ENCODE data around the gene NHSL2.

The NHSL2 gene

GRCh38 chrX:72137846-72138495, 227.3 kb downstream of the NHSL2 start:
- Histone ChIP-seq H3K27me3 (ENCODE audit: insufficient read depth, insufficient read length) (peaks cover 6% of the 10 kb centered on the region), H3K36me3 (ENCODE audit: insufficient read depth, insufficient read length, low read length) (peaks cover 77% of the 10 kb centered on the region), H3K4me1 (ENCODE audit: insufficient read depth, insufficient read length) (no peaks in the 10 kb centered on the region), H3K9ac (ENCODE audit: insufficient read length, low read depth) (no peak overlapping the region), H3K4me3 (ENCODE audit: insufficient read length, low read depth) (no peak overlapping the region), H3K9me3 (ENCODE audit: insufficient read depth, low read length) (no peaks in the 10 kb centered on the region)
- DNase-seq (ENCODE audit: low read depth, low spot score), result no peak
- TF ChIP-seq ZNF274 (IDR thresholded peaks at IDR 0.05; ENCODE audit: low read depth, low read length) (no peak), SUZ12 (IDR thresholded peaks at IDR 0.05; ENCODE audit: extremely low read depth, insufficient read depth, insufficient read length) (no peak), YY1 (IDR thresholded peaks at IDR 0.05; ENCODE audit: insufficient read depth, insufficient read length) (no peak)

GRCh38 chrX:72139538-72139937, 228.9 kb downstream of the NHSL2 start:
- H3K4me1 ChIP-seq (ENCODE audit: insufficient read depth, insufficient read length), result no peaks in the 10 kb centered on the region
- H3K27me3 ChIP-seq (ENCODE audit: insufficient read depth, insufficient read length), result no peaks in the 10 kb centered on the region
- no peaks in the 10 kb centered on the region for H3K9me3 ChIP-seq (ENCODE audit: insufficient read depth, low read length)
- DNase-seq (ENCODE audit: low read depth, low spot score), result no peak
- no peak for TF ChIP-seq YY1 (IDR thresholded peaks at IDR 0.05; ENCODE audit: insufficient read depth, insufficient read length)
- TF ChIP-seq ZNF274 (IDR thresholded peaks at IDR 0.05; ENCODE audit: low read depth, low read length), result no peak
- TF ChIP-seq SUZ12 (IDR thresholded peaks at IDR 0.05; ENCODE audit: extremely low read depth, insufficient read depth, insufficient read length), result no peak
- H3K9ac ChIP-seq (ENCODE audit: insufficient read length, low read depth), result no peak overlapping the region
- H3K4me3 ChIP-seq (ENCODE audit: insufficient read length, low read depth), result no peak overlapping the region
- H3K36me3 ChIP-seq (ENCODE audit: insufficient read depth, insufficient read length, low read length), result peaks cover 75% of the 10 kb centered on the region

DNA sequence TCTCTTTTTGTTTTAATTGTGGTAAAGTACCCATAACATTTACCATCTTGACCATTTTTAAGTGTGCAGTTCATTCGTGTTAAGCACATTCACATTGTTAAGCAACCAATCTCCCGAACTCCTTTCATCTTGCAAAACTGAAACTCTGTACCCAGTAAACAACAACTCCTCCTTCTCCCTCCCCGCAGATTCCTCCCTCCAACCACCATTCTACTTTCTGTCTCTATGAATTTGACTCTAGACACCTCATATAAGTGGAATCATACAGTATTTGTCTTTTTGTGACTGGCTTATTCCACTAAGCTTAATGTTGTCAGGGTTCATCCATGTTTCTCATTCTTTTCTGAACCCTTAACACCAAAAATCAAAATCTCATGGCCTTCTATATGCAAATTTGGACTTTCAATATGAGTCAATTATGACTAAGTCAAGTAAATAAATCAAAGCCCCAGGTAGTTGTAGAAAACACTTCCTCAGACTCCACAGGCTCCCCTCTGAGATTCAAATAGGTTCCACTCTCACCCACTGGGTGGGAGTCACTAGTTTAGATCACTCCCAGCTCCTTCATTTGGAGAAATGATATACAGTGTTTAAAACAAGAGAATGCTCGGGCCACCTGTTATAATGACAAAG, 230.8 kb downstream of the NHSL2 start:
- H3K27me3 ChIP-seq (ENCODE audit: insufficient read depth, insufficient read length), result no peaks in the 10 kb centered on the region
- H3K4me1 ChIP-seq (ENCODE audit: insufficient read depth, insufficient read length), result no peaks in the 10 kb centered on the region
- no peaks in the 10 kb centered on the region for H3K9me3 ChIP-seq (ENCODE audit: insufficient read depth, low read length)
- H3K36me3 ChIP-seq (ENCODE audit: insufficient read depth, insufficient read length, low read length), result peaks cover 73% of the 10 kb centered on the region
- H3K9ac ChIP-seq (ENCODE audit: insufficient read length, low read depth), result no peak overlapping the region
- no peak overlapping the region for H3K4me3 ChIP-seq (ENCODE audit: insufficient read length, low read depth)
- no peak for TF ChIP-seq ZNF274 (IDR thresholded peaks at IDR 0.05; ENCODE audit: low read depth, low read length)
- TF ChIP-seq YY1 (IDR thresholded peaks at IDR 0.05; ENCODE audit: insufficient read depth, insufficient read length), result no peak
- TF ChIP-seq SUZ12 (IDR thresholded peaks at IDR 0.05; ENCODE audit: extremely low read depth, insufficient read depth, insufficient read length), result no peak
- DNase-seq (ENCODE audit: low read depth, low spot score), result no peak

GRCh38 chrX:72142094-72142793, 231.6 kb downstream of the NHSL2 start:
- no peak overlapping the region for H3K9ac ChIP-seq (ENCODE audit: insufficient read length, low read depth)
- no peak overlapping the region for H3K4me3 ChIP-seq (ENCODE audit: insufficient read length, low read depth)
- DNase-seq (ENCODE audit: low read depth, low spot score), result no peak
- H3K27me3 ChIP-seq (ENCODE audit: insufficient read depth, insufficient read length), result no peaks in the 10 kb centered on the region
- H3K36me3 ChIP-seq (ENCODE audit: insufficient read depth, insufficient read length, low read length), result peaks cover 70% of the 10 kb centered on the region
- no peaks in the 10 kb centered on the region for H3K9me3 ChIP-seq (ENCODE audit: insufficient read depth, low read length)
- H3K4me1 ChIP-seq (ENCODE audit: insufficient read depth, insufficient read length), result no peaks in the 10 kb centered on the region
- TF ChIP-seq SUZ12 (IDR thresholded peaks at IDR 0.05; ENCODE audit: extremely low read depth, insufficient read depth, insufficient read length) (no peak), ZNF274 (IDR thresholded peaks at IDR 0.05; ENCODE audit: low read depth, low read length) (no peak), YY1 (IDR thresholded peaks at IDR 0.05; ENCODE audit: insufficient read depth, insufficient read length) (no peak)

DNA sequence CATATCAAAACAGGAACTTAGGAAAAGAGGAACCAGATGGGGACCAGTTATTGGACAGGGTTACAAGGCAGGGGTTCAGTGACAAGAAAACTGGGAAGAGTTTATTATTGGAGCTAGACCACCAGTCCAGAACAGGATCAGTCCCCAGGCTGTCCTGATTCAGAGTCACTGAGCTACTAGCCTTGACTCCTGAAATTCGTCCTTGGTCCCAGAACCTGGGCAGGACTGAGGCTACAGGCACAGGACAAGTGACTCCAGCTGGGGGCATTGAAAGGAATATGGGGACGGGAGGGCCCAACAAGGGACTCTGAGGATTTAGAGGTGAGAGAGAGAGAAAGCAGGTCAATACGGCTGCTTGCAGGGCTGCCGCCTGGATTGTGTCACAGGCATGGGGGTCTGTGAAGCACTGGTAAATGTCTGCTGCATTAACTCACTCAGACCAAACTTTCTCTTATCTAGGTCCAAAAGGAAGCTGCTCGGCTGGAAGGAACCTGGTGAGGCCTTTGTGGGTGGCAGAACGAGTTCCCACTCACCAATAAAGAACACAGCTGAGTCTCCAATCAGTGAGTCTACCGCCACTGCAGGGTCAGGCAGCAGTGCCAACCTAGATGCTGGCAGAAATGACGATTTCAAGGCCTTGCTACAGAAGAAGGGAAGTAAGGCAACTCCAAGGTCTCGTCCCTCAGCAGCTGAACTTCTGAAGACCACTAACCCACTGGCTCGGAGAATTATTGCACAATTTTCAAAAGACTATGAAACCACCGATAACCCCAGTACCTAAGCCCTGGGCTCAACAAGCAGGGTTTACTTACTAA, 232.4 kb downstream of the NHSL2 start:
- no peak for TF ChIP-seq YY1 (IDR thresholded peaks at IDR 0.05; ENCODE audit: insufficient read depth, insufficient read length)
- TF ChIP-seq SUZ12 (IDR thresholded peaks at IDR 0.05; ENCODE audit: extremely low read depth, insufficient read depth, insufficient read length), result no peak
- Histone ChIP-seq H3K9ac (ENCODE audit: insufficient read length, low read depth) (no peak overlapping the region), H3K9me3 (ENCODE audit: insufficient read depth, low read length) (no peaks in the 10 kb centered on the region), H3K4me3 (ENCODE audit: insufficient read length, low read depth) (no peak overlapping the region), H3K36me3 (ENCODE audit: insufficient read depth, insufficient read length, low read length) (peaks cover 63% of the 10 kb centered on the region), H3K4me1 (ENCODE audit: insufficient read depth, insufficient read length) (no peaks in the 10 kb centered on the region), H3K27me3 (ENCODE audit: insufficient read depth, insufficient read length) (no peaks in the 10 kb centered on the region)
- no peak for DNase-seq (ENCODE audit: low read depth, low spot score)

DNA sequence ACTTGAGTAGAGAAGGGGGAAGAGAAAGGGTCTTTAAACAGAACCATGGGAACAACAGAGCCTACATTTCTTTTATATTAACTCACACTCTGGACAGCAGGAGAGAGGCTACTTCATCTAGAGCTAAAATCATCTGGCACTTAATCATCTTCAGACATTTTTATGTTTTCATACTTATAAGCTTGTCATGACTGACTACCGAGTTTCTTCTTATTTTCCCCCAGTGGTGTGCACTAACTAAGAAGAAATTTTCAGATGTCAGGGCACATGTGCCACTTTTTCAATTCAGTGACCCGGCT, 232.9 kb downstream of the NHSL2 start:
- DNase-seq (ENCODE audit: low read depth, low spot score), result no peak
- Histone ChIP-seq H3K9ac (ENCODE audit: insufficient read length, low read depth) (no peak overlapping the region), H3K4me3 (ENCODE audit: insufficient read length, low read depth) (no peak overlapping the region), H3K27me3 (ENCODE audit: insufficient read depth, insufficient read length) (no peaks in the 10 kb centered on the region), H3K9me3 (ENCODE audit: insufficient read depth, low read length) (no peaks in the 10 kb centered on the region), H3K36me3 (ENCODE audit: insufficient read depth, insufficient read length, low read length) (peaks cover 57% of the 10 kb centered on the region), H3K4me1 (ENCODE audit: insufficient read depth, insufficient read length) (no peaks in the 10 kb centered on the region)
- no peak for TF ChIP-seq YY1 (IDR thresholded peaks at IDR 0.05; ENCODE audit: insufficient read depth, insufficient read length)
- TF ChIP-seq ZNF274 (IDR thresholded peaks at IDR 0.05; ENCODE audit: low read depth, low read length), result no peak
- no peak for TF ChIP-seq SUZ12 (IDR thresholded peaks at IDR 0.05; ENCODE audit: extremely low read depth, insufficient read depth, insufficient read length)

GRCh38 chrX:72145181-72145580, 234.5 kb downstream of the NHSL2 start:
- H3K36me3 ChIP-seq (ENCODE audit: insufficient read depth, insufficient read length, low read length), result peaks cover 41% of the 10 kb centered on the region
- no peak overlapping the region for H3K4me3 ChIP-seq (ENCODE audit: insufficient read length, low read depth)
- no peaks in the 10 kb centered on the region for H3K27me3 ChIP-seq (ENCODE audit: insufficient read depth, insufficient read length)
- no peak for TF ChIP-seq SUZ12 (IDR thresholded peaks at IDR 0.05; ENCODE audit: extremely low read depth, insufficient read depth, insufficient read length)
- no peak for TF ChIP-seq ZNF274 (IDR thresholded peaks at IDR 0.05; ENCODE audit: low read depth, low read length)
- no peak for TF ChIP-seq YY1 (IDR thresholded peaks at IDR 0.05; ENCODE audit: insufficient read depth, insufficient read length)
- DNase-seq (ENCODE audit: low read depth, low spot score), result no peak
- no peaks in the 10 kb centered on the region for H3K4me1 ChIP-seq (ENCODE audit: insufficient read depth, insufficient read length)
- H3K9me3 ChIP-seq (ENCODE audit: insufficient read depth, low read length), result no peaks in the 10 kb centered on the region
- no peak overlapping the region for H3K9ac ChIP-seq (ENCODE audit: insufficient read length, low read depth)

Data from NT2/D1 (cell line).